ENCODE measurements around the gene MROH7.

MROH7 gene

GRCh38 chr1:54742282-54742681, 100.7 kb downstream of the MROH7 start:
- no peak for DNase-seq (ENCODE audit: low read depth)

DNA sequence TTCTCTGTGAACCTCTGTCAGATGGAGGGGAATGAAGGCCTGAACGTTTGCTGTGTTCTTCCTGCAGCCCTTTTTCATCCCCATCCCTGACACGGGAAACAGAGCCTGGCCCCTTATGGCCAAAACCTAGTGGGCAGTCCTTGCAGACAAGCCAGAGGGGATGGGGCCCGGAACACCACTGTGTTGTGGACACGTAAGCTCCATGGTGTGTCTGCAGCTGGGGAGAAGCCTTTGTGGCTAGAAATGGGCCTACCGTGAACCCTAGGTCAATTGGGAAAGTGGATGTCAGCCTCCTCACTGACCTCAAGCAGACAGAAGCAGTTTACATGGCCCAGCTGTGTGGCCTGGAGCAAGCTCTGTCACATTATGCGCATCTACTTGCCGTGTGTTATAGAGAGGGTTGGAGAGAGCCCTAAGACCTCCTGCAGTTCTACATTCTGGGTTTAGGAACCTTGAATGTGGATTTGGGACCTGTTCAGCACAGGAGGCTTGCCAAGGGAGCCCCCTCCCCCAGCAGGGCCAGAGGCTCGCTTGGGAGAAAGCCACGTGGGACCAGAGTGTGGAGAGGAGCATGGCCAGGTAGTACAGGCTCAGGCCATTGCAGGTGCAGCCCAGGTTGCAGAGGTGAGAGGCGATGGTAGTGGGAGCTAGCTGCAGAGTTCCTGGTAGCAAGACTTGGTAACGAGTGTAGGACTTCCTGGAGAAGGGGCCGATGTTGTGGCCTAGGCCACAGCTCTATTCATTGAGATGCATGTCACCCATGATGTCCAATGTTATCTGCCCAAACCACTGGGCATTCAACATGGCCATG, 102.0 kb downstream of the MROH7 start:
- no peak for DNase-seq (ENCODE audit: low read depth)

DNA sequence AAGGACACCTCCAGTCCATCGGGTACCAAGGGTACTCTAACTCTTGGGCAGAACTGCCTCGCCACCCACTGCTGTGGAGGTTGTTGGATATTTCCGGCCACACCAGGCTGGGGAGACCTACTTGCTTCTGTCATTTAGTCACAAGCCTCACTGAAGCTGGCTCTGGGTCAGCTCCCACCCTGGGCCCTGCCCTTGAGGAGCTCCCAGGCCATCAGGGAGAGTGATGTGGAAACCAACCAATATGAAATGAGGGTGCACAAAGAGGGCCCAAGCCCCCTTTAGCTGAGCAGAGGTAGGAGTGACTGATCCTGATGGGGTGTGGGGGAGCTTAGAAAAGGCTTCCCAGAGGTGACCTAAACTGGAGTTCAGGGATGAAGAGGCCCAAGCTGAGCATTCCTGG, 103.1 kb downstream of the MROH7 start:
- DNase-seq (ENCODE audit: low read depth), result no peak

DNA sequence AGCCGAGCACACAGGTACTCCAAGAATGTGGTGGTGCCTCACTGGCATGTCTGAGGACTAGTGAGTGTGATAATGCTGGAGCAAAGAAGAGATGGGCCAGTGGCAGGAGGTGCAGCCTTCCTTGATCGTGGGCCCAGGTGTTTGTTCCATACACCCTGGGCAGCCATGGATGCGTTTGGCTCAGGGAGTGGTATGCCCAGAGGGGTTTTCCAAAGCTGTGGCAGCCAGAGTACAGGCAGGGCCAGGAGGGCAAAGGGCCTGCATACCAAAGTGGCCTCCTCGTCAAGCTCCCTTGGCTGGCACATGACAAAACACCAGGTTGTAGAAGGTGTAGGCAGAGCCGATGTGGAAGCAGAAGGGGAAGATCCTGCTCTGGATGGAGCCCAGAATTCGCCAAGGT, 103.7 kb downstream of the MROH7 start:
- DNase-seq (ENCODE audit: low read depth), result no peak

DNA sequence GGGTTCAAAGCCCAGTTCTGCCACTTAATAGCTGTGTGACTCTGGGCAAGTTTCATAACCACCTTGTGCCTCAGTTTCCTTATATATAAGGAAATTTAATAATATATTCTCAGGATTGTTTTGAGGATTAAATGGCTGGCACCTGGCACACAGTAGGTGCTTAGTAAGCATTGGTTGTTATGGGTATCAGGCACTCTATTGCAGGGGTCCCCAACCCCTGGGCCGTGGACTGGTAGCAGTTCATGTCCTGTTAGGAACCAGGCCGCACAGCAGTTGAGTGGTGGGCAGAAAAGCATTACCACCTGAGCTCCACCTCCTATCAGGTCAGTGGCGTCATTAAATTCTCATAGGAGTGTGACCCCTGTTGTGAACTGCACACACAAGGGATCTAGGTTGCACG, 104.3 kb downstream of the MROH7 start:
- DNase-seq (ENCODE audit: low read depth), result no peak

GRCh38 chr1:54748094-54748835, 106.7 kb downstream of the MROH7 start:
- no peak for DNase-seq (ENCODE audit: low read depth)

GRCh38 chr1:54750596-54750995, 109.0 kb downstream of the MROH7 start:
- no peak for DNase-seq (ENCODE audit: low read depth)

- DNase-seq (ENCODE audit: low read depth), result no peak
Measured at GRCh38 chr1:54751426-54751825, 109.8 kb downstream of the MROH7 start.

DNA sequence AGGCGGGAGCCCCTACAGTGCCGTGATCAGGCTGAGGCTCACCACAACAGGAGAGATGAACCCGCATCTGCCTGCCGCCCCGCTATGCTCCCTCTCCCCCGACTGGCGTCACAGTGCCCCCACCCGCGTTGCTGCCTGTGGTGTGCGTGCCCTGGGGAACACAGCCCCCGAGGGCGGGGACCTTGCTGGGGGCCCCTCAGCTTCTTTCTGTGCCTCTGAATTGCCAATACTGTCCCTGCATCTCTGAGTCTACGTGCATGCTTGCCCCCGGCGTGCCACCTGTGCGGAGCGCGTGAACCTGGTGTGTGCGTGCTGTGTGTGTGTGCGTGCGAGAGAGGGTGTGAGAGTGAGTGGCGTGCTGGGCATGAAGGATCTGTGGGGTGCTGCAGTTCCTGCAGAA, 112.5 kb downstream of the MROH7 start:
- DNase-seq (ENCODE audit: low read depth), result no peak

DNA sequence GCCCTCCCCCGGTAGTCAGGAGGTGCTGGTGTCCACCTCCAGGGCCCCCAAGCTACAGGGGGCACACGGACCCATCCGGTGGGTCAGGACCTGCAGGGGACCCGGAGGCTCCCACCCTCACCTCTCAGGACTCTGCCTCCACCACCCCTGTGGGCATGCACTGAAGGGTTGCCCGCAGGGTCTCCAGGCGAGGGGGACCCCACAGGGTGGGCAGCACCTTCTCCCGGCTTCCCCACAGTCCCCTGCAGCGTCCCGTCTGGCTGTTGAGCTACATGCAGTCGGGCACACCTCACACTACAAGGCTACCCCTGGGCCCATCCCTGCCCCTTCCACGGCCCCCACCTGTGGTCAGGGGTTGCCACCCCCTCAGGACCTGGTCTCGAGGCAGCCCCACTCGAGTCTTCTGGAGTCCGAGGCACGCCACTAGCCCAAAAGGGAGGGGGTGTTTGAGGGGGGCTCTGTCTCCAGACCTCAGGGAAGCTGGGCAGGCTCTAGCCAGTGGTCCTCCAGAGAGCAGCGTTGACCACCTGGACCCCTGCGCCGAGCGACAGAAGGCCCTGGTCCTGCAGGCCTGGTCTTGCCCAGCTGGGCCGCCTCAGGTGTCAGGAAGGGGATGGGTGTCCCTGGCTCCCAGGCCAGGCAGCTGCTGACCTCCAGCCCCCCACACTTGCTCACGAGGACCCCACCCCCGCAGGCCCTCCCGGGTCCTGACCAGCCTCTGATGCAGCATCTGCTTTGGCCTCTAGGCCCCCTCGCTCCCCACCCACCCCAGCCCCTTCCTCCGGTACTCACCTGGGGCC, 113.1 kb downstream of the MROH7 start:
- DNase-seq (ENCODE audit: low read depth), result no peak

GRCh38 chr1:54757833-54758232, 116.2 kb downstream of the MROH7 start:
- no peak for DNase-seq (ENCODE audit: low read depth)

DNA sequence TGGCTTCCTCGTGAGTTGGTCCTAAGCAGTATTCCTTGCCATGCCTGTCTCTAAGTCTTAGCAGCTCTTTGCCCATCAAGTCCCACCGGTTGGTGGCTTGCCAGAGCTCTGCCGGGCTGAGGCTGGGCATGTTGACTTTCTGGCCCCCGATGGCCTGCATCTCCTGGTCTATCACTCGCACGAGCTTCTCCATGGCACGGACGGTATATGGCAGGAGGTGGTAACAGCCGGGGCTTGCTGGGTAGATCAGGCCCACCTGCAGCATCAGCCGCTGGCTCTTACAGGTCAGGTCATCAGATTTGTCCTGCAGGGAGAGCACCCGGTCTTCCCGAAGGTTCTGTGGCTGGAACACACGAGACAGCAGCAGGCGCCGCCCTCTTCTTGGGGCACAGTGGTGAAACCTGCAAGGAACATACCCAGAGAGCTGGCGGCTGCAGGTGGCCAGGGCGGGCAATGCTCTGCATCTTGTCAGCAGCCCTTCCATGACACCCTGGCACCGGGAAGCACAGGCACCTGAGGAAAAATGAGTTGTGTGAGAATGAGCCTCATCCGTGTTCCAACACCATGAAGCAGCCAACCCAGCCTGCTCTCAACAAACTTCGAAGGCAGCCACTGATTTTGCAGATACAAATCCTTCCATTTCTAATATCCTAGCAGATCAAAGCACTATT, 117.2 kb downstream of the MROH7 start:
- DNase-seq (ENCODE audit: low read depth), result no peak

All from amniotic epithelial cell (primary cell).